CD4-positive, alpha-beta T cell (primary cell): Measurements from ENCODE around the gene HIPK2. TPM values are rescaled to one million over a fixed set of nuclear protein-coding genes. Genes with fewer than 3 reads are reported as not detected.

Experiments used
- ATAC-seq: fragments of 200-7000 bp; cut with Tn5 transposase; one replicate; pipeline ENCODE4 v1.10.0; 2022; ENCODE audit warnings: mild to moderate bottlenecking; ENCODE audit not compliant: poor library complexity
- CTCF ChIA-PET: fragments of 350-600 bp; sonication (Branson Sonifier 250); formaldehyde crosslinking; loops from one replicate; lab custom pipeline; 2021; ENCODE audit warnings: antibody characterized with exemption, inconsistent platforms; lab: Charles Lee
- POLR2A ChIA-PET: fragments of 350-600 bp; sonication (Branson Sonifier 250); formaldehyde crosslinking; loops from one replicate; lab custom pipeline; 2021; ENCODE audit warnings: antibody characterized with exemption, inconsistent platforms; lab: Charles Lee
- DNase-seq, 14 experiments: peaks; one replicate each; pipeline ENCODE4 v3.0.0-alpha.2; 2013 to 2020; ENCODE audit warnings: mixed read lengths in 2 of 14
- H3K27ac ChIP-seq, 2 donors: one replicate each; pipeline versions ENCODE4 v1.5.1 to v1.7.0; 2013; ENCODE audit warnings: low read length in 2 of 2, low read depth in 1 of 2, mild to moderate bottlenecking in 1 of 2
- H3K27me3 ChIP-seq, 2 experiments: 1 replicate in 1 of 2; 2 replicates in 1 of 2; pipeline versions ENCODE4 v1.6.1 to v1.7.0; 2013; ENCODE audit warnings: low read length in 2 of 2, control low read depth in 1 of 2, mild to moderate bottlenecking in 1 of 2, moderate library complexity in 1 of 2; ENCODE audit not compliant: insufficient read depth in 2 of 2, control insufficient read depth in 1 of 2
- H3K36me3 ChIP-seq: one replicate; pipeline ENCODE4 v1.6.1; 2013; ENCODE audit warnings: low read length, control low read depth; ENCODE audit not compliant: insufficient read depth
- H3K4me1 ChIP-seq: one replicate; pipeline ENCODE4 v1.6.1; 2013; ENCODE audit warnings: low read length, control low read depth; ENCODE audit not compliant: insufficient read depth
- H3K4me3 ChIP-seq: one replicate; pipeline ENCODE4 v1.5.1; 2013; ENCODE audit warnings: mild to moderate bottlenecking, low read length, moderate library complexity
- H3K9me3 ChIP-seq, 2 experiments: 1 replicate in 1 of 2; 2 replicates in 1 of 2; pipeline versions ENCODE4 v1.6.1 to v1.7.0; 2013; ENCODE audit warnings: low read length in 2 of 2, mild to moderate bottlenecking in 2 of 2, control low read depth in 1 of 2, moderate library complexity in 1 of 2; ENCODE audit not compliant: control insufficient read depth in 1 of 2, insufficient read depth in 1 of 2
- H3K27ac Mint-ChIP-seq: one replicate; pipeline ENCODE4 v1.8.0; 2020; ENCODE audit warnings: mixed read lengths
- H3K27me3 Mint-ChIP-seq: one replicate; pipeline ENCODE4 v1.8.0; 2021; ENCODE audit warnings: mixed read lengths
- H3K36me3 Mint-ChIP-seq: one replicate; pipeline ENCODE4 v1.8.0; 2021; ENCODE audit warnings: low read depth, mixed read lengths
- H3K4me1 Mint-ChIP-seq: one replicate; pipeline ENCODE4 v1.8.0; 2021; ENCODE audit warnings: low read depth, mixed read lengths
- H3K4me3 Mint-ChIP-seq: one replicate; pipeline ENCODE4 v1.8.0; 2020; ENCODE audit warnings: mild to moderate bottlenecking, mixed read lengths
- H3K9me3 Mint-ChIP-seq: one replicate; pipeline ENCODE4 v1.8.0; 2020; ENCODE audit warnings: mixed read lengths
- intact Hi-C, 2 experiments: fragments of 100-400 bp; cut with DNase I in 1 of 2; cut with micrococcal nuclease in 1 of 2; formaldehyde crosslinking; loops; one replicate each; pipeline versions ENCODE4 v1.15.1 to v1.9.0; 2023 to 2025; cut with DNase I, micrococcal nuclease
- total RNA-seq, 174 experiments: library from RNA in 2 of 174; stranded (reverse) in 2 of 174; gene quantifications; one replicate each; pipeline ENCODE4 v1.2.3 and lab custom pipeline; 2021 to 2026
- TF ChIP-seq, protein P1 (sequence below): fragments of 200-600 bp; IDR thresholded peaks from one replicate; pipeline ENCODE4 v1.8.0; 2022; ENCODE audit warnings: antibody characterized with exemption, mild to moderate bottlenecking

The HIPK2 gene
- total RNA-seq, 2 experiments from 2014 or later = 36.5 to 37.0 TPM

DNA sequence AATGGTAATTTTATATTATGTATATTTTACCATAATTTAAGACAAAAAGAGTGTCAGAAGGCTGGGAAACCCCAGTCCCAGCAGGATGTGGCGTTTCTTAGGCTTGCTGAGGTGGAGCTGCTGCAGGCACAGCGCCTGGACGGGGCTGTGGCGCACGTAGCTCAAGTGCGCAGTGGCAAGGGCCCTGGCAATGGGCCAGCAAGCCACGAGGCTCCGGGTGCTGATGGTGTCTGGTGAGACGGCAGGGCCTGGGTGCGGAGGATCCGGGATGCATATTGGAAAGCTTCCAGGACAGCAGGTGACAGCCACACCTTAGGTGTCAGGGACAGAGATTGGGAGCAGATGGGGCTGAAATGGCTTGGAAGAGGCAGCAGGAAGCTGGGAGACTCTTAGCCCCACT, 217.1 kb downstream of the HIPK2 start:
- Histone ChIP-seq H3K4me1 (no peaks in the 10 kb centered on the region), H3K9me3 (peaks cover 0 to 12% of the 10 kb centered on the region in 2 experiments), H3K36me3 (no peaks in the 10 kb centered on the region), H3K27ac (no peak overlapping the region), H3K27me3 (no peaks in the 10 kb centered on the region), H3K4me3 (no peak overlapping the region)
- TF ChIP-seq, protein P1, sequence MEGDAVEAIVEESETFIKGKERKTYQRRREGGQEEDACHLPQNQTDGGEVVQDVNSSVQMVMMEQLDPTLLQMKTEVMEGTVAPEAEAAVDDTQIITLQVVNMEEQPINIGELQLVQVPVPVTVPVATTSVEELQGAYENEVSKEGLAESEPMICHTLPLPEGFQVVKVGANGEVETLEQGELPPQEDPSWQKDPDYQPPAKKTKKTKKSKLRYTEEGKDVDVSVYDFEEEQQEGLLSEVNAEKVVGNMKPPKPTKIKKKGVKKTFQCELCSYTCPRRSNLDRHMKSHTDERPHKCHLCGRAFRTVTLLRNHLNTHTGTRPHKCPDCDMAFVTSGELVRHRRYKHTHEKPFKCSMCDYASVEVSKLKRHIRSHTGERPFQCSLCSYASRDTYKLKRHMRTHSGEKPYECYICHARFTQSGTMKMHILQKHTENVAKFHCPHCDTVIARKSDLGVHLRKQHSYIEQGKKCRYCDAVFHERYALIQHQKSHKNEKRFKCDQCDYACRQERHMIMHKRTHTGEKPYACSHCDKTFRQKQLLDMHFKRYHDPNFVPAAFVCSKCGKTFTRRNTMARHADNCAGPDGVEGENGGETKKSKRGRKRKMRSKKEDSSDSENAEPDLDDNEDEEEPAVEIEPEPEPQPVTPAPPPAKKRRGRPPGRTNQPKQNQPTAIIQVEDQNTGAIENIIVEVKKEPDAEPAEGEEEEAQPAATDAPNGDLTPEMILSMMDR = no peak
- no peak for DNase-seq
- peaks cover 7% of the 10 kb centered on the region for H3K36me3 Mint-ChIP-seq
- no peaks in the 10 kb centered on the region for H3K27me3 Mint-ChIP-seq
- no peak overlapping the region for H3K27ac Mint-ChIP-seq
- no peak for ATAC-seq
- H3K4me3 Mint-ChIP-seq = no peak overlapping the region
- ChIA-PET POLR2A (no interaction called here), CTCF (no interaction called here)
- H3K4me1 Mint-ChIP-seq = peaks cover 30% of the 10 kb centered on the region
- intact Hi-C loops = no loop called here
- peaks cover 2% of the 10 kb centered on the region for H3K9me3 Mint-ChIP-seq

DNA sequence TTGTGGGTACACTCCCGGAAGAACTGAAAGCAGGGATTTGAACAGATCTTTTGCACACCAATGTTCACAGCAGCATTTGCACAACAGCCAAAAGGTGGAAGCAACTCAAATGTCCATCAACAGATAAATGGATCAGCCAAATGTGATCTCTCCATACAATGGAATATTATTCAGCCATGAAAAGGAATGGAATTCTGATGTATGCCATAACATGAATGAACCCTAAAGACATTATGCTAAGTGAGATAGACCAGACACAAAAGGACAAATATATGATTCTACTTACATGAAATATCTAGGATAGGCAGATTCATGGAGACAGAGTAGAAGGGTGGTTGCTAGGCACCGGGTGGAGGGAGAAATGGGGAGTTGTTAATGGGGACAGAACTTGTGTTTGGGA, 217.6 kb downstream of the HIPK2 start:
- H3K27ac Mint-ChIP-seq = no peak overlapping the region
- peaks cover 0 to 12% of the 10 kb centered on the region in 2 experiments for H3K9me3 ChIP-seq
- H3K9me3 Mint-ChIP-seq = peaks cover 2% of the 10 kb centered on the region
- no peak overlapping the region for H3K27ac ChIP-seq
- TF ChIP-seq, protein P1 = no peak
- peaks cover 25% of the 10 kb centered on the region for H3K4me1 Mint-ChIP-seq
- no peaks in the 10 kb centered on the region for H3K36me3 ChIP-seq
- no peaks in the 10 kb centered on the region for H3K27me3 ChIP-seq
- no peaks in the 10 kb centered on the region for H3K4me1 ChIP-seq
- peaks cover 7% of the 10 kb centered on the region for H3K36me3 Mint-ChIP-seq
- no peaks in the 10 kb centered on the region for H3K27me3 Mint-ChIP-seq
- ChIA-PET POLR2A (no interaction called here), CTCF (no interaction called here)
- intact Hi-C loops = no loop called here
- H3K4me3 Mint-ChIP-seq = no peak overlapping the region
- ATAC-seq = no peak
- no peak overlapping the region for H3K4me3 ChIP-seq
- no peak for DNase-seq

DNA sequence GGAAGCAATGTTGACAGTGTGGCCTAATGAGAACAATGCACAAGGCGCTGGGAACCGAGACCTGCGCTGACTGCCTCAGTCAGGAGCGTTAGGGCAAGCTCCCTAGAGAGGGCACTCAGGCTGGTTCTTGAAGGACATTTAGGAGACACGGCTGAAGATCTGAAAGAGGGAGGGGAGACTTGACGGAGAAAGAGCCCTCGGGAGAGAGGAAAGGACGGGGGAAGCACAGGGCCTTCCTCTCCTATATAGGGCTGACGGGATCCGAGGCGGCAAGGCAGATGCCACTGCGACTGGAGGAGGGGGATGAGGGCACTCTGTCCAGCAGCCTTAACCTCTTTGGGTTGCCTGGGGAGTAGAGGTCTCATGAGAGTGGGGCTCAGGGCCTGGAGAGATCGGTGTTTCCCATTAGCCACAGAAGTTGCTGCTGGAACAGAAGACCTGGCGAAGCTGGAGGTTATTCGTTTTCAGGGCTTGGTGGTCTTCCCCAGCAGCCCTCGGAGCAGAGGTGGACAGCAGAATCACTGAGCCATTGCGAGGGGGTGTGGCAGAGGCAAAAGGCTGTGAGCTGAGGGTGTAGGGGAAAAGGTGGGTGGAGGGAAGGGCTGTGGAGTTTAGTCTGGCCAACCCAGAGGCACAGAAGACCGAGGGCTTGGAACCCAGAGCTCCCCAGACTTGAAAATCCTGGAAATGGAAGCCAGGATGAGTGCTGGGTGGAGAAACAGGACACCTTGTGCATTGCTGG, 218.3 kb downstream of the HIPK2 start:
- Histone ChIP-seq H3K27me3 (no peaks in the 10 kb centered on the region), H3K9me3 (peaks cover 0 to 12% of the 10 kb centered on the region in 2 experiments), H3K27ac (no peak overlapping the region), H3K36me3 (no peaks in the 10 kb centered on the region), H3K4me1 (no peaks in the 10 kb centered on the region), H3K4me3 (no peak overlapping the region)
- H3K4me1 Mint-ChIP-seq = peaks cover 19% of the 10 kb centered on the region
- H3K27me3 Mint-ChIP-seq = no peaks in the 10 kb centered on the region
- peaks cover 7% of the 10 kb centered on the region for H3K36me3 Mint-ChIP-seq
- DNase-seq = no peak
- no peak overlapping the region for H3K4me3 Mint-ChIP-seq
- intact Hi-C loops = no loop called here
- ATAC-seq = no peak
- H3K27ac Mint-ChIP-seq = no peak overlapping the region
- H3K9me3 Mint-ChIP-seq = peaks cover 4% of the 10 kb centered on the region
- TF ChIP-seq, protein P1 = no peak
- CTCF ChIA-PET = no interaction called here
- POLR2A ChIA-PET = no interaction called here
